ENCODE results near the gene RBMS3.
"Not testable (repeated sequence)": the region's sequence is repeated elsewhere in the genome, so short reads cannot be mapped to it uniquely, and the experiment has no call there.

RBMS3 gene

GRCh38 chr3:29775340-29775739 is 494.5 kb downstream of the RBMS3 start:
- DNase-seq (ENCODE audit: low read depth in 2 of 2) = no peak

- DNase-seq (ENCODE audit: low read depth in 2 of 2) = no peak
Observed at GRCh38 chr3:29777869-29778268, 497.0 kb downstream of the RBMS3 start.

GRCh38 chr3:29789686-29790085 is 508.8 kb downstream of the RBMS3 start:
- no peak for DNase-seq (ENCODE audit: low read depth in 2 of 2)

GRCh38 chr3:29796808-29797207 is 515.9 kb downstream of the RBMS3 start:
- DNase-seq (ENCODE audit: low read depth in 2 of 2) = no peak

GRCh38 chr3:29802057-29802456 is 521.2 kb downstream of the RBMS3 start:
- DNase-seq (ENCODE audit: low read depth in 2 of 2) = no peak

- DNase-seq (ENCODE audit: low read depth in 2 of 2) = no peak
Observed at GRCh38 chr3:29804044-29804443, 523.2 kb downstream of the RBMS3 start.

GRCh38 chr3:29805757-29806156 is 524.9 kb downstream of the RBMS3 start:
- DNase-seq (ENCODE audit: low read depth in 2 of 2) = no peak

GRCh38 chr3:29808324-29808723 is 527.5 kb downstream of the RBMS3 start:
- not testable (repeated sequence) for DNase-seq (ENCODE audit: low read depth in 2 of 2)

GRCh38 chr3:29822071-29822470 is 541.2 kb downstream of the RBMS3 start:
- DNase-seq (ENCODE audit: low read depth in 2 of 2) = no peak

GRCh38 chr3:29823233-29823632 is 542.4 kb downstream of the RBMS3 start:
- no peak for DNase-seq (ENCODE audit: low read depth in 2 of 2)

GRCh38 chr3:29826712-29827111 is 545.8 kb downstream of the RBMS3 start:
- DNase-seq (ENCODE audit: low read depth in 2 of 2) = no peak

- DNase-seq (ENCODE audit: low read depth in 2 of 2) = no peak
Observed at GRCh38 chr3:29827756-29828155, 546.9 kb downstream of the RBMS3 start.

- no peak for DNase-seq (ENCODE audit: low read depth in 2 of 2)
Observed at GRCh38 chr3:29829340-29829739, 548.5 kb downstream of the RBMS3 start.

- no peak for DNase-seq (ENCODE audit: low read depth in 2 of 2)
Observed at GRCh38 chr3:29850641-29851040, 569.8 kb downstream of the RBMS3 start.

GRCh38 chr3:29852767-29853166 is 571.9 kb downstream of the RBMS3 start:
- DNase-seq (ENCODE audit: low read depth in 2 of 2) = no peak

- DNase-seq (ENCODE audit: low read depth in 2 of 2) = no peak
Observed at GRCh38 chr3:29853841-29854397, 573.0 kb downstream of the RBMS3 start.

- DNase-seq (ENCODE audit: low read depth in 2 of 2) = no peak
Observed at GRCh38 chr3:29854821-29855220, 574.0 kb downstream of the RBMS3 start.

GRCh38 chr3:29859726-29860270 is 578.9 kb downstream of the RBMS3 start:
- no peak for DNase-seq (ENCODE audit: low read depth in 2 of 2)

GRCh38 chr3:29864809-29865208 is 583.9 kb downstream of the RBMS3 start:
- no peak for DNase-seq (ENCODE audit: low read depth in 2 of 2)

GRCh38 chr3:29868543-29869101 is 587.8 kb downstream of the RBMS3 start:
- DNase-seq (ENCODE audit: low read depth in 2 of 2) = no peak

- DNase-seq (ENCODE audit: low read depth in 2 of 2) = no peak
Observed at GRCh38 chr3:29870136-29870535, 589.3 kb downstream of the RBMS3 start.

- DNase-seq (ENCODE audit: low read depth in 2 of 2) = no peak
Observed at GRCh38 chr3:29871087-29871486, 590.2 kb downstream of the RBMS3 start.

- DNase-seq (ENCODE audit: low read depth in 2 of 2) = no peak
Observed at GRCh38 chr3:29880809-29881208, 599.9 kb downstream of the RBMS3 start.

GRCh38 chr3:29887451-29887850 is 606.6 kb downstream of the RBMS3 start:
- DNase-seq (ENCODE audit: low read depth in 2 of 2) = no peak

Measured in activated CD8-positive, alpha-beta memory T cell treated with anti-CD3 and anti-CD28 coated beads for 4 hours (primary cell).